ENCODE measurements around the gene FAM168A. TPM values are rescaled to one million over a fixed set of nuclear protein-coding genes. Genes with fewer than 3 reads are reported as not detected.
A peak's percentile ranks its signal among the peaks of the same experiment; 100 is the strongest.

FAM168A gene
- polyA plus RNA-seq, 1 donor (not counting 4 experiments of a cell fraction or from before 2014, with no cell fraction given), result 11.8 TPM

DNA sequence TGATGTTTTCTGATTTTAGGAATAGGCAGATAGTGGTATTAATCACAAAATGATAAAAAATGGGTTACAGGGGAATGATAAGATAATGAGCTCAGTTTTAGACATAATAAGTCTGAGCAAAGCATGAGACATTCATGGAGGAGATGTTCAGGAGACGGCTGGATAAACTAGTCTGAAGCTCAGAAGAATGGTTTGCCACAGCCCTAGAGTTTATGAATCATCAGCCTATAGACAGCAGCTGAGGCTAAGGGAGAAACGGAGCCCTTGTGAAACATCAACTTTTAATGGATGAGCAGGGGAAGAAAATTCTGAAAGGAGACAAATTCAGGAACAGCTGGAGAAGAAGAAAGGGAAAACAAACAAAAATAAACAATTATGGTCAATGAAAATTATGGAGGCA lies 134.6 kb downstream of the FAM168A start:
- no peak overlapping the region for H3K27ac ChIP-seq (ENCODE audit: control insufficient read depth, insufficient read depth, low read length)
- no peak overlapping the region for H3K9ac ChIP-seq (ENCODE audit: control insufficient read depth, extremely low read depth, insufficient read depth, low read length)
- peak; percentile 55 for FAIRE-seq
- no peaks in the 10 kb centered on the region for H3K9me3 ChIP-seq (ENCODE audit: control insufficient read depth, low read depth, low read length)
- TF ChIP-seq EZH2 (IDR thresholded peaks at IDR 0.05; ENCODE audit: low read length), result no peak
- TF ChIP-seq, protein P1, sequence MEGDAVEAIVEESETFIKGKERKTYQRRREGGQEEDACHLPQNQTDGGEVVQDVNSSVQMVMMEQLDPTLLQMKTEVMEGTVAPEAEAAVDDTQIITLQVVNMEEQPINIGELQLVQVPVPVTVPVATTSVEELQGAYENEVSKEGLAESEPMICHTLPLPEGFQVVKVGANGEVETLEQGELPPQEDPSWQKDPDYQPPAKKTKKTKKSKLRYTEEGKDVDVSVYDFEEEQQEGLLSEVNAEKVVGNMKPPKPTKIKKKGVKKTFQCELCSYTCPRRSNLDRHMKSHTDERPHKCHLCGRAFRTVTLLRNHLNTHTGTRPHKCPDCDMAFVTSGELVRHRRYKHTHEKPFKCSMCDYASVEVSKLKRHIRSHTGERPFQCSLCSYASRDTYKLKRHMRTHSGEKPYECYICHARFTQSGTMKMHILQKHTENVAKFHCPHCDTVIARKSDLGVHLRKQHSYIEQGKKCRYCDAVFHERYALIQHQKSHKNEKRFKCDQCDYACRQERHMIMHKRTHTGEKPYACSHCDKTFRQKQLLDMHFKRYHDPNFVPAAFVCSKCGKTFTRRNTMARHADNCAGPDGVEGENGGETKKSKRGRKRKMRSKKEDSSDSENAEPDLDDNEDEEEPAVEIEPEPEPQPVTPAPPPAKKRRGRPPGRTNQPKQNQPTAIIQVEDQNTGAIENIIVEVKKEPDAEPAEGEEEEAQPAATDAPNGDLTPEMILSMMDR (optimal IDR thresholded peaks at IDR 0.05 in 1 of 3, IDR thresholded peaks at IDR 0.05 in 1 of 3, conservative IDR thresholded peaks at IDR 0.05 in 1 of 3; ENCODE audit: extremely low read depth in 1 of 3, insufficient read depth in 2 of 3, low read length in 3 of 3), result no peak
- no peaks in the 10 kb centered on the region for H4K20me1 ChIP-seq (ENCODE audit: control insufficient read depth, extremely low read depth, insufficient read depth, low read length)
- no peaks in the 10 kb centered on the region for H3K4me1 ChIP-seq (ENCODE audit: control insufficient read depth, extremely low read depth, insufficient read depth, low read length)
- dilution Hi-C loops (cut with MboI; ENCODE audit: extremely low pct_ligation_motif_present, low sequenced_read_pairs), result no loop called here
- H3K79me2 ChIP-seq (ENCODE audit: control insufficient read depth, insufficient read depth, low read length), result no peaks in the 10 kb centered on the region
- no peak overlapping the region for H3K4me3 ChIP-seq (ENCODE audit: control insufficient read depth in 2 of 3, extremely low read depth in 1 of 3, insufficient read depth in 2 of 3, low read depth in 1 of 3, low read length in 3 of 3)
- H3K4me2 ChIP-seq (ENCODE audit: control insufficient read depth, extremely low read depth, insufficient read depth, low read depth, low read length), result no peak overlapping the region
- H2AFZ ChIP-seq (ENCODE audit: control insufficient read depth, low read length), result no peak overlapping the region
- H3K9me1 ChIP-seq (ENCODE audit: control insufficient read depth, extremely low read depth, insufficient read depth, low read length), result no peaks in the 10 kb centered on the region
- no peak for DNase-seq (ENCODE audit: low read depth, low spot score)
- peaks cover 0 to 1% of the 10 kb centered on the region in 2 experiments for H3K36me3 ChIP-seq (ENCODE audit: control insufficient read depth in 2 of 2, extremely low read depth in 1 of 2, insufficient read depth in 2 of 2, low read length in 2 of 2)
- H3K27me3 ChIP-seq (ENCODE audit: control insufficient read depth, extremely low read depth, insufficient read depth, low read length), result no peaks in the 10 kb centered on the region

DNA sequence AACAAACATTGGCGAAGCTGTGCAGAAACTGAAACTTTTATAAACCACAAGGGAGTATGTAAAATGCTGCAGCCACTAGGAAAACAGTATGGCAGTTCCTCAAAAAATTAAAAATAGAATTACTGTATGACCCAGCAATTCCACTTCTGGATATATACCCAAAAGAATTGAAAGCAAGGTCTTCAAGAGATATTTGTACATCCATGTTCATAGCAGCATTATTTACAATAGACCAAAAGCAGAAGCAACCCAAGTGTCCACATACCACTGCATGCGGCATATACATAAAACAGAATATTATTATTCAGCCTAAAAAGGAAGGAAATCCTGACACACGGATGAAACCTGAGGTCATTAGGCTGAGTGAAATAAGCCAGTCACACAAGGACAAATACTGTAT lies 135.9 kb downstream of the FAM168A start:
- Histone ChIP-seq H3K9ac (ENCODE audit: control insufficient read depth, extremely low read depth, insufficient read depth, low read length) (no peak overlapping the region), H3K27ac (ENCODE audit: control insufficient read depth, insufficient read depth, low read length) (no peak overlapping the region), H3K4me3 (ENCODE audit: control insufficient read depth in 2 of 3, extremely low read depth in 1 of 3, insufficient read depth in 2 of 3, low read depth in 1 of 3, low read length in 3 of 3) (no peak overlapping the region), H3K9me1 (ENCODE audit: control insufficient read depth, extremely low read depth, insufficient read depth, low read length) (no peaks in the 10 kb centered on the region), H3K4me2 (ENCODE audit: control insufficient read depth, extremely low read depth, insufficient read depth, low read depth, low read length) (no peak overlapping the region), H4K20me1 (ENCODE audit: control insufficient read depth, extremely low read depth, insufficient read depth, low read length) (no peaks in the 10 kb centered on the region), H3K36me3 (ENCODE audit: control insufficient read depth in 2 of 2, extremely low read depth in 1 of 2, insufficient read depth in 2 of 2, low read length in 2 of 2) (no peaks in the 10 kb centered on the region), H3K9me3 (ENCODE audit: control insufficient read depth, low read depth, low read length) (no peaks in the 10 kb centered on the region), H3K27me3 (ENCODE audit: control insufficient read depth, extremely low read depth, insufficient read depth, low read length) (no peaks in the 10 kb centered on the region), H3K79me2 (ENCODE audit: control insufficient read depth, insufficient read depth, low read length) (no peaks in the 10 kb centered on the region), H2AFZ (ENCODE audit: control insufficient read depth, low read length) (no peak overlapping the region), H3K4me1 (ENCODE audit: control insufficient read depth, extremely low read depth, insufficient read depth, low read length) (no peaks in the 10 kb centered on the region)
- no peak for FAIRE-seq
- DNase-seq (ENCODE audit: low read depth, low spot score), result no peak
- dilution Hi-C loops (cut with MboI; ENCODE audit: extremely low pct_ligation_motif_present, low sequenced_read_pairs), result no loop called here
- TF ChIP-seq, protein P1 (optimal IDR thresholded peaks at IDR 0.05 in 1 of 3, IDR thresholded peaks at IDR 0.05 in 1 of 3, conservative IDR thresholded peaks at IDR 0.05 in 1 of 3; ENCODE audit: extremely low read depth in 1 of 3, insufficient read depth in 2 of 3, low read length in 3 of 3), result no peak
- no peak for TF ChIP-seq EZH2 (IDR thresholded peaks at IDR 0.05; ENCODE audit: low read length)

Measured in keratinocyte (primary cell).